Neural progenitor cell (in vitro differentiated cells): Measurements from ENCODE around the gene ISL2. TPM values are rescaled to one million over a fixed set of nuclear protein-coding genes. Genes with fewer than 3 reads are reported as not detected.

ENCODE experiments used
- DNase-seq: peaks from one replicate; pipeline ENCODE4 v3.0.0-alpha.2; 2016; ENCODE audit warnings: low spot score
- H2AFZ ChIP-seq: fragments of 200-600 bp; sonication (generic); replicated peaks from 2 replicates; pipeline ENCODE4 v1.6.1; 2016; ENCODE audit warnings: antibody characterized with exemption
- H3F3A ChIP-seq: fragments of 200-600 bp; sonication (generic); 2 replicates; pipeline ENCODE4 v1.6.1; 2016; ENCODE audit warnings: antibody characterized with exemption, low read depth
- H3K27ac ChIP-seq: fragments of 200-600 bp; sonication (generic); 2 replicates; pipeline ENCODE4 v1.5.1; 2016; ENCODE audit warnings: mild to moderate bottlenecking
- H3K27me3 ChIP-seq: fragments of 200-600 bp; sonication (generic); 2 replicates; pipeline ENCODE4 v1.6.1; 2016; ENCODE audit warnings: mild to moderate bottlenecking, moderate library complexity
- H3K36me3 ChIP-seq: fragments of 200-600 bp; sonication (generic); 2 replicates; pipeline ENCODE4 v1.5.1; 2016
- H3K4me1 ChIP-seq: fragments of 200-600 bp; sonication (generic); 2 replicates; pipeline ENCODE4 v1.6.1; 2016; ENCODE audit warnings: mixed run types
- H3K4me2 ChIP-seq: fragments of 200-600 bp; sonication (generic); 2 replicates; pipeline ENCODE4 v1.6.1; 2016
- H3K4me3 ChIP-seq: fragments of 200-600 bp; sonication (generic); 2 replicates; pipeline ENCODE4 v1.5.1; 2016
- H3K79me2 ChIP-seq: fragments of 200-600 bp; sonication (generic); 2 replicates; pipeline ENCODE4 v1.6.1; 2016; ENCODE audit warnings: low read depth
- H3K9ac ChIP-seq: fragments of 200-600 bp; sonication (generic); 2 replicates; pipeline ENCODE4 v1.6.1; 2016
- H3K9me3 ChIP-seq: fragments of 200-600 bp; sonication (generic); 2 replicates; pipeline ENCODE4 v1.5.1; 2016; ENCODE audit warnings: low read depth
- H4K20me1 ChIP-seq: fragments of 200-600 bp; sonication (generic); 2 replicates; pipeline ENCODE4 v1.6.1; 2016; ENCODE audit warnings: low read depth
- H3K27ac Mint-ChIP-seq: 3 replicates; pipeline ENCODE4 v1.8.0; 2021; ENCODE audit warnings: mixed read lengths
- H3K27me3 Mint-ChIP-seq: 2 replicates; pipeline ENCODE4 v1.8.0; 2022; ENCODE audit warnings: low read depth, mild to moderate bottlenecking, inconsistent platforms, moderate library complexity, mixed read lengths; ENCODE audit not compliant: insufficient read depth
- H3K36me3 Mint-ChIP-seq: 3 replicates; pipeline ENCODE4 v1.8.0; 2021; ENCODE audit warnings: mixed read lengths
- H3K4me1 Mint-ChIP-seq: 3 replicates; pipeline ENCODE4 v1.8.0; 2021; ENCODE audit warnings: mixed read lengths
- H3K4me3 Mint-ChIP-seq: 3 replicates; pipeline ENCODE4 v1.8.0; 2021; ENCODE audit warnings: mild to moderate bottlenecking, moderate library complexity, mixed read lengths
- H3K9me3 Mint-ChIP-seq: 3 replicates; pipeline ENCODE4 v1.8.0; 2020; ENCODE audit warnings: mixed read lengths
- EZH2 ChIP-seq: fragments of 200-600 bp; sonication (generic); IDR thresholded peaks from 2 replicates; pipeline ENCODE4 v1.6.1; 2017; ENCODE audit warnings: antibody characterized with exemption, mild to moderate bottlenecking, moderate library complexity
- EZH2phosphoT487 ChIP-seq: fragments of 200-600 bp; sonication (generic); IDR thresholded peaks from 2 replicates; pipeline ENCODE4 v1.6.1; 2017; ENCODE audit warnings: antibody characterized with exemption
- total RNA-seq: library from RNA; depleted of rRNA; stranded (reverse); fragments of >200 nt; gene quantifications from 2 replicates; pipeline ENCODE4 v1.2.3, GENCODE V29; 2015; ENCODE audit warnings: low replicate concordance
- TF ChIP-seq, protein P1 (sequence below): fragments of 200-600 bp; sonication (generic); IDR thresholded peaks from 2 replicates; pipeline ENCODE4 v1.5.1; 2017; ENCODE audit warnings: antibody characterized with exemption, mild to moderate bottlenecking

The ISL2 gene
- total RNA-seq, 1 donor from 2014 or later, result not detected

DNA sequence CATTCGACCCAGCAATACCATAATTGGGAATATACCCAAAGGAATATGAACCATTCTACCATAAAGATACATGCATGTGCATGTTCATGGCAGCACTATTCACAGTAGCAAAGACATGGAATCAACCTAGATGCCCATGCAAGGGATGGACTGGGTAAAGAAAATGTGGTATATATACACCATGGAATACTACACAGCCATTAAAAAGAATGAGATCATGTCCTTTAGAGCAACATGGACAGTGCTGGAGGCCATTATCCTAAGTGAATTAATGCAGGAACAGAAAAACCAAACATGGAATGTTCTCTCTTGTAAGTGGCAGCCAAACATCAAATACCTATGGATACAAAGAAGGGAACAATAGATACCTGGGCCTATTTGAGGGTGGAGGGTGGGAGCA, 32.7 kb upstream of the ISL2 start:
- Mint-ChIP-seq H3K4me1 (peaks cover 3% of the 10 kb centered on the region), H3K4me3 (no peak overlapping the region), H3K27ac (no peak overlapping the region), H3K9me3 (peaks cover 3% of the 10 kb centered on the region), H3K36me3 (peaks cover 8% of the 10 kb centered on the region), H3K27me3 (no peaks in the 10 kb centered on the region)
- DNase-seq, result no peak
- no peak overlapping the region for H2AFZ ChIP-seq
- H3K9me3 ChIP-seq, result no peaks in the 10 kb centered on the region
- H3F3A ChIP-seq, result no peaks in the 10 kb centered on the region
- H3K4me3 ChIP-seq, result no peak overlapping the region
- no peak overlapping the region for H3K9ac ChIP-seq
- H3K4me1 ChIP-seq, result peaks cover 10% of the 10 kb centered on the region
- no peaks in the 10 kb centered on the region for H3K36me3 ChIP-seq
- H3K27me3 ChIP-seq, result no peaks in the 10 kb centered on the region
- H3K4me2 ChIP-seq, result no peak overlapping the region
- H3K27ac ChIP-seq, result no peak overlapping the region
- peaks cover 18% of the 10 kb centered on the region for H4K20me1 ChIP-seq
- TF ChIP-seq EZH2phosphoT487 (no peak), EZH2 (no peak)
- TF ChIP-seq, protein P1, sequence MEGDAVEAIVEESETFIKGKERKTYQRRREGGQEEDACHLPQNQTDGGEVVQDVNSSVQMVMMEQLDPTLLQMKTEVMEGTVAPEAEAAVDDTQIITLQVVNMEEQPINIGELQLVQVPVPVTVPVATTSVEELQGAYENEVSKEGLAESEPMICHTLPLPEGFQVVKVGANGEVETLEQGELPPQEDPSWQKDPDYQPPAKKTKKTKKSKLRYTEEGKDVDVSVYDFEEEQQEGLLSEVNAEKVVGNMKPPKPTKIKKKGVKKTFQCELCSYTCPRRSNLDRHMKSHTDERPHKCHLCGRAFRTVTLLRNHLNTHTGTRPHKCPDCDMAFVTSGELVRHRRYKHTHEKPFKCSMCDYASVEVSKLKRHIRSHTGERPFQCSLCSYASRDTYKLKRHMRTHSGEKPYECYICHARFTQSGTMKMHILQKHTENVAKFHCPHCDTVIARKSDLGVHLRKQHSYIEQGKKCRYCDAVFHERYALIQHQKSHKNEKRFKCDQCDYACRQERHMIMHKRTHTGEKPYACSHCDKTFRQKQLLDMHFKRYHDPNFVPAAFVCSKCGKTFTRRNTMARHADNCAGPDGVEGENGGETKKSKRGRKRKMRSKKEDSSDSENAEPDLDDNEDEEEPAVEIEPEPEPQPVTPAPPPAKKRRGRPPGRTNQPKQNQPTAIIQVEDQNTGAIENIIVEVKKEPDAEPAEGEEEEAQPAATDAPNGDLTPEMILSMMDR, result no peak
- peaks cover 85% of the 10 kb centered on the region for H3K79me2 ChIP-seq

DNA sequence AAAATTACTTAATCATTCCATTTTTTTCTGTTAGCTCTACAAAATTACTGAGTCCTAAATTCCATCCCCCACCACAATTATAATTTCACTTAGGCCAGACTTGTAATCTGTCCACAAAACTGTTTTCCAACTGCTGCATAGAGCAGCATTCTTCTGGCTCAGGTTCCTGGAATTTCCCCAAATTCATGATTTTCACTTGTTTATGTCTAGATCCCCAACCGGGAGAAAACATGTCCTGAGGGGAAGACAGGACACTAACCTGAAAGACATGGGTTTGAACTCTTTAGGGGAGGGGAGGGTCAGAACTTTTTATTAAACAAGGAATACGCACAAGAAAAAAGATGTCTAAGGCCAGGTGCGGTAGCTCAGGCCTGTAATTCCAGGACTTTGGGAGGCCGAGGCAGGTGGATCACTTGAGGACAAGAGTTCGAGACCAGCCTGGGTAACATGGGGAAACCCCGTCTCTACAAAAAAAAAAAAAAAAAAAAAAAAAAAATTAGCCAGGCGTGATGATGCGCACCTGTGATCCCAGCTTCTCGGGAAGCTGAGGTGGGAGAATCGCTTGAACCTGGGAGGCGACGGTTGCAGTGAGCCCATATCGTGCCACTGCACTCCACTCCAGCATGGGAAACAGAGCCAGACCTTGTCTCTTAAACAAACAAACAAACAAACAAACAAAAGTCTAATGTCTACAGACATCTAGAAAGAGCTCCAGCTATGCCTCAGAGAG, 26.8 kb upstream of the ISL2 start:
- H3K27me3 Mint-ChIP-seq, result peaks cover 2% of the 10 kb centered on the region
- no peak overlapping the region for H2AFZ ChIP-seq
- no peak overlapping the region for H3K27ac ChIP-seq
- peaks cover 3% of the 10 kb centered on the region for H3K9me3 Mint-ChIP-seq
- H3K4me3 ChIP-seq, result peak overlapping the region; percentile 80
- DNase-seq, result no peak
- peaks cover 10% of the 10 kb centered on the region for H3K36me3 Mint-ChIP-seq
- H3F3A ChIP-seq, result no peaks in the 10 kb centered on the region
- H3K27me3 ChIP-seq, result no peaks in the 10 kb centered on the region
- H3K9ac ChIP-seq, result no peak overlapping the region
- no peaks in the 10 kb centered on the region for H3K9me3 ChIP-seq
- peaks cover 61% of the 10 kb centered on the region for H3K79me2 ChIP-seq
- peak overlapping the region; percentile 93 for H3K4me3 Mint-ChIP-seq
- TF ChIP-seq EZH2phosphoT487 (no peak), EZH2 (no peak)
- TF ChIP-seq, protein P1, result no peak
- peak overlapping the region; percentile 91 for H3K4me2 ChIP-seq
- peaks cover 5% of the 10 kb centered on the region for H3K4me1 ChIP-seq
- H3K36me3 ChIP-seq, result no peaks in the 10 kb centered on the region
- H4K20me1 ChIP-seq, result peaks cover 3% of the 10 kb centered on the region
- no peak overlapping the region for H3K27ac Mint-ChIP-seq
- H3K4me1 Mint-ChIP-seq, result peaks cover 10% of the 10 kb centered on the region

DNA sequence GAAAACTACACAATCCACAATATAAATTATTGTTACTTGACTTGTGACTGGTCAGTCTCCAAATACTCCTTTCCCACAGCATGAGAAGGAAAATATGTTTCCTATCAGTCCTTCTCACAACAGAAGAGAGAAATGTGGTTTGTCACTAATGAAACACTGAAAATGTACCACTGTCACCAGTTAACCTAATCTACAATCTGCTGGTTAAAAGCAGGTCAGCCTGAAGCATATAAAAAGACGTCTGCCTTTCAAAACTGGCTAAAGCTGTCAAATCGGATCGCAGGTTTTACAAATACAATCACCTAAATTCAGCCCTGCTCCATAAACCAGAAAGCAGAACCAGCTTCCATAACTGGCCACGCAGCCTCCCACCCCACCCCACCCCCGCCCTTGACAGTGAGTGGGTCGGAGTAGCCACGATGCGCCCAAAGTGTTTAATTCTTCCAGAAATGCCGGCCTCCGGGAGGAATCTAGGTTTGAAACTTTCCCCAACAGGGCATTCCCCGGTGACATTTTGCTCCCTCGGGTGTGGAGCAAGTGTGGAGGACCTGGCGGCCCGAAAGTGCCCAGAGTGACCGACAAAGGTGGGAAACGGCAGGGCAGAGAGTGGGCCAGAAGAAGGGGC, 26.0 kb upstream of the ISL2 start:
- H3K27ac ChIP-seq, result no peak overlapping the region
- Mint-ChIP-seq H3K27ac (no peak overlapping the region), H3K4me3 (peak overlapping the region; percentile 93), H3K36me3 (peaks cover 7% of the 10 kb centered on the region), H3K4me1 (peaks cover 10% of the 10 kb centered on the region), H3K27me3 (peaks cover 2% of the 10 kb centered on the region), H3K9me3 (no peaks in the 10 kb centered on the region)
- peaks cover 3% of the 10 kb centered on the region for H4K20me1 ChIP-seq
- H3K79me2 ChIP-seq, result peaks cover 54% of the 10 kb centered on the region
- no peaks in the 10 kb centered on the region for H3K36me3 ChIP-seq
- peak overlapping the region; percentile 80 for H2AFZ ChIP-seq
- H3K9me3 ChIP-seq, result no peaks in the 10 kb centered on the region
- H3F3A ChIP-seq, result no peaks in the 10 kb centered on the region
- peak overlapping the region; percentile 80 for H3K9ac ChIP-seq
- H3K4me1 ChIP-seq, result peaks cover 5% of the 10 kb centered on the region
- TF ChIP-seq, protein P1, result no peak
- no peak for TF ChIP-seq EZH2phosphoT487
- TF ChIP-seq EZH2, result no peak
- H3K4me3 ChIP-seq, result peak overlapping the region; percentile 80
- peak; percentile 36 for DNase-seq
- peak overlapping the region; percentile 91 for H3K4me2 ChIP-seq
- H3K27me3 ChIP-seq, result no peaks in the 10 kb centered on the region
